DMS79 (cell line): ENCODE results near the gene CAPN13.

Experiments
- DNase-seq: peaks from one replicate; lab custom pipeline; 2025; lab: John Stamatoyannopoulos, UW

Gene CAPN13

DNA sequence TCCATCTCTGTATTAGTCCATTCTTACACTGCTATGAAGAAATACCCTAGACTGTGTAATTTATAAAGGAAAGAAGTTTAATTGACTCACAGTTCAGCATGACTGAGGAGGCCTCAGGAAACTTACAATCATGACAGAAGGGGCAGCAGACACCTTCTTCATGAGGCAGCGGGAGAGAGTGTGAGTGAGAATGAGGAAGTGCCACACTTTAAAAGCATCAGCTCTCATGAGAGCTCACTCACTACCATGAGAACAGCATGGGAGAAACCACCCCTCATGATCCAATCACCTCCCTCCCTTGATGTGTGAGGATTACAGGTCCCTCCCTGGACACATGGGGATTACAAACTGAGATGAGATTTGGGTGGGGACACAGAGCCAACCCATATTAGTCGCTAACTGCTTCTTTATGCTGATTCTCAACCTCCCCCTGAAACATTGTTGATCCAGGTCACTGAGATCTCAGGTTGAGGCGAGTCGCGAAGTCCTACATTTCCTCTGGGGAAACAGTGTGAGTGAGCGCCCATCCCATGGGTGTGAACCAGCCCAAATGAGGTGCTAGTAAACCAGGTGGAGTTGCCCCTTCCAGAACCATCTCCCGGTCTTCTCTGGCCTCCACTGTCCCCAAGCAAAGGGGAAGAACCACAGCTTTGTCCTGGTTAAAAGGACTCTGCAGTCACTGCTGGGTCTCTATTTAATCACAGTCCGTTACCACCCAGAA is 123.8 kb downstream of the CAPN13 start:
- DNase-seq: no peak

DNA sequence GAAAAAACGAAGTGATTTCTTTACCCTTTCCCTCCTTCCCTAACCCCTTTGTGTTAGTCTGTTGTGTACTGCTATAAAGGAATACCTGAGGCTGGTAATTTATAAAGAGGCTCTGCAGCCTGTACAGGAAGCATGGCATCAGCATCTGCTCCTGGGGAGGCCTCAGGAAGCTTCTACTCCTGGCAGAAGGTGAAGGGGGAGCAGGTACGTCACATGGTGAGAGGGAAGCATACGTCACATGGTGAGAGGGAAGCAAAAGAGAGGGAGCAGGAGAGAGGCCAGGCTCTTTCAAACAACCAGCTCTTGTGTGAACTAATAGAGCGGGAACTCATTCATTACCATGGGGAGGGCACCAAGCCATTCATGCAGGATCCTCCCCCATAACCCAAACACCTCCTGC is 126.2 kb downstream of the CAPN13 start:
- no peak for DNase-seq

DNA sequence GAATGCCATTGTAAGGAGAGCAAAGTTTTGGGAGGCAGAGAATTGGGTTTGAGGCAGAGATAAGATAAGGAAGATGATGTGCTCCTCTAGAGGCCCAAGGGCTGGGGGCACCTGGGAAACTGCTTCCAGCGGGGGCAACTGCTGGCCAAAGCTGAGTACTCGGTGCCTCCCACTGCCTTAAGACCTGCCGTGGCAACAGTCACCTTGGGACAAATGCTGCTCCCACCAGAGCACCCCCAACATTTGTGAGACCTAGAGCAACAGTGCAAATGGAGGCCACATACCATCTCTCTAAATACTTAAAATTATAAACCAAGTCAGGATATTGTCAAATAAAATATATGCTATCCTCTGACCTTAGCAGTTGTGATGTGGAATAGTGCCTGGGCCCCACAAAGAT is 127.1 kb downstream of the CAPN13 start:
- DNase-seq: no peak

DNA sequence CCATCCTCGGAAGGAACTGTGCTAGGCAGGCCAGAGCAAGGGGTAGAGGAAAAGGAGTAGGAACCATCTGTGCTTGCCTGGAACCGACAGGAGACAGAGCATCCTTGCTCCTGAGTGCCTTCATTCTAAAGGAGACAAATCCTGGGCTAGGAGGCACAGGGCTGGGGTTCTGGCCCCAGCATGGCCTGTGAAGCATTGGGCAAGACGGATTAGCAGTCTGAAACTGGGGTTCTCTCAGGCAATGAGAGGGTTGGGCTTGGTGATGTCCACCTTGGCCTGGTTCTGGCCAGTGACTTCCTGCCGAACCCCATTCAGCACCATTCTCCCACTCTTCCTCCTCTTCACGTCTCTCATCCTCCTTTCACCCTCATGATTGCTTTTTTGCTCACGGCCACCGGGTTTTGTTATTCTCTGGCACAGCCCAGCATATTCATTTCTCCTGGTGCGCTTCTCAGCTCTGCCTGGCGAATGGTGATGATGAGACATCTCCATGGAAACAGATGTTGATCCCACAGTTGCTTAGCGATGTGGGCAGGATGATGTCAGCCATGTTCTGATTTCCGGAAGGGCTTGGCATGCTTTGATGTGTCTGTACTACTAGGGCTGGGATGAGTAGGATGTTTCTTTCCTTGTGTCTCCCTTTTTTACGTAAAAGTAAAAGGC is 127.7 kb downstream of the CAPN13 start:
- DNase-seq: no peak

DNA sequence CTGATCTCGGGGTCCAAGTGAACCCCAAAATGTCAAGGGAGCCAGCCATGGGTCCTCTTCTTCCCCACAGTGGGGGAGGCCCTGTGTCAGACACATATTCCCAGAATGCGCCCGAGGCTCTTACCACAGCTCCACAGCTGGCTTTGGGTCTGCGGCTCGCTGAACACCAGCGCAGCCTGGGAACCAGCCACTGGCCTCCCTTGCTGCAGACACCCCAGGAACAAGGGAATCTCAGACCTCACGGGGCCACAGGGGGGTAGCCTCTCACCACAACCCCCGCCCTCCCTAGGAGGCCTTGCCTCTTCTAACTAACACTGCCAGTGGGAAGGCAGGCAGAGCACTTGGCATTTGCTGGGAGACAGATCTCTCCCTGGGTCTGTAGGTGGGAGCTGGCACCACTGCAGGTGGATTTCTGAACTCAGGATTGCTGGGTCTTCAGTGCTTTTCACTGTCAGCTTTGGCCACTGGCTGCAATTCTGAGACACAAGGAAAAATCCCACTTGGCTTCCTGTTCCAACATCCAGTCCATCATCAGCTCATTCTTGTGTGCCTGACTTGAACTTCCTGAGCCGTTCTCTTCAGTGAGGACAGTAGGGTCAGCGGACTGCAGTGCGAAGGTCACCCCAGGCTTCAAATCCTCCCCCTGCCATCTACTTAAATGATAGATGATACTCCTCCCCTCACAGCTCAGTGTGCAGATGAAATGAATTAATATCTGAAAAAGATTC is 128.7 kb downstream of the CAPN13 start:
- no peak for DNase-seq

DNA sequence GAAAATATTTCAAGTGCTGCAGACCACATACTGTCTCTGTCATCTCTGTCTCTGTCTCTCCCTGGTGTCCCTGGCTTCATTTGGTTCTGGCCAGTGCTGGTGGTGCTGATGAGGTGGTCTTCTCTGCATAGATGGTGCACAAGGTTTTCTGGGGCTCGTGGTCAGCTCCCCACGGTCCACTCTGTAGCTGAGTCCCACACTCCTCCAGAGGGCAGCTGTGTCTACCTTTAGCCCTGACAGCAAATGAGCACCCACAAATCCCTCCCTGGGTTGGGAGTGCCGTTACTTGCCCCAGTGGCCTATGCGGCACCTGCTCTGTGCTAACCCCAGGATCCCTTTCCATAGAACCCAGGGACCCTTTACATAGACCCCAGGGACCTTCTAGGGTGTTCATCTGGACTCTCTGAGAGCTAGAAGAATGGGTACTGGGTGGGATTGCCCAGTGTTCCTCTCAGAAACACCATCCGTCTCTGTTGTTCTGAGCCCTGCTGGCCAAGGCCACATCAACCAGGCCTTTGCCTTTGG is 129.3 kb downstream of the CAPN13 start:
- DNase-seq: no peak

DNA sequence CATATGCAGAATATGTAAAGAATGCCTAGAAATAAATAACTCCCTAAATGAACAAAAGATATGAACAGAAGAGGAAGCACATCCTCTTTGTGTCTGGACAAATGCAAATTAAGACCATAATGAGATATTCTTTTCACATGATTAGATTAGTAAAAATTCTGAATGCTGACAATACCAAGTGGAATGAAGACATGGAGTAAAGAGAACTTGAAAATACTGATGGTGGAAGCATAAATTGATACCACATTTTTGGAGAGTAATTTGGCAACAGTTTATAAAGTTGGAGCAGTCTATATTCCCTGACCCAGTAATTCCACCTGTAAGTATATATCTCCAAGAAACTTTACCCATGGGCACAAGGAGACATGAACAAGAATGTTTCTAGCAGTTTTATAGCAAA is 130.0 kb downstream of the CAPN13 start:
- DNase-seq: no peak

DNA sequence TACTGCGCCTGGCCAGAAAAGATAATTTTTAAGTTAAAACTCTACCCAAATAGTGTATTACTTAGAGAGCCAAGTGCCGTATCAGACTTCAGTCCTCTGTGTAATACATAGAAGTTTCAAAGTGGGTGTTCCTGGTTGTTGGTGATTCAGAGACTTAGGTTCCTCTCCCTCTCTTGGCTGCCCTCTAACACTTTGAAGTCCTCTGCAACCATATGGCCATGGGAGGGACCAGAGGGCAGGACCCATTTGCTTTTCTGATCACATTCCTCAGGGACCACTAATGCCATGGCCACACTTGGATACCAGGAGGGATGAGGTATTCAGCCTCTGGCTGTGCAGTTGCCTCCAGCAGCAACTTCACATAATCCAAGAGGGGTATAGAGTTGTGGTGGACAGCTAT is 131.5 kb downstream of the CAPN13 start:
- no peak for DNase-seq

DNA sequence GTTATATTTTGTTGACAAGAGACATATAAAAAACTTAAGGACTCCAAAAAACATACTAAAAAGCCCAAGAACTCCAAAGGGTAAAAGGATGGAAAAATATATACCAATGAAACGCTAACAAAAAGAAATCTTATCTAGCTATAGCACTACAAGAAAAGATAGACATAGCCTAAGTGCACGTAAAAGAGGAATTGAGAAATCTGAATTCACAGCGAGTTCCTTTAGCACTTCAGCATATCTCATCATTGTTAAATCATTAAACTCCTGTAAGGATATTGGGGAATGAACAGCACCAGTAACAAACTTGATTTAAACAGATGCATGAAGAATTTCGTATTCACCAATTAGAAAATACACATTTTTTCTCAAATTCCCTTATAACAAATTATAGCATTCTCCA is 134.1 kb downstream of the CAPN13 start:
- DNase-seq: no peak
